MM.1S (cell line): Measurements from ENCODE around the gene COL6A3.

Experiments
- CTCF ChIP-seq: fragments of 300-600 bp; sonication (generic); IDR thresholded peaks from 2 replicates; pipeline ENCODE4 v1.5.1; 2016; ENCODE audit warnings: antibody characterized with exemption, low read length, mixed read lengths
- EZH2 ChIP-seq: fragments of 300-600 bp; sonication (generic); optimal IDR thresholded peaks from 2 replicates; pipeline ENCODE3; 2017; ENCODE audit warnings: low read depth, mild to moderate bottlenecking, antibody characterized with exemption, low read length, mixed read lengths

- TF ChIP-seq CTCF: no peak
- no peak for TF ChIP-seq EZH2
Observed at GRCh38 chr2:237407700-237408099, 6.3 kb downstream of the COL6A3 start.
